K562 (cell line): ENCODE results near the gene GAL. TPM values are rescaled to one million over a fixed set of nuclear protein-coding genes. Genes with fewer than 3 reads are reported as not detected.

Experiments used
- ATF1 ChIP-seq, 2 experiments: fragments of 450-650 bp in 1 of 2; IDR thresholded peaks; 2 replicates each; pipeline ENCODE4 v1.6.1; 2016; ENCODE audit warnings: missing compliant biosample characterization in 1 of 2, missing genetic modification characterization in 1 of 2
- BRCA1 ChIP-seq, 2 experiments: fragments of 450-650 bp in 1 of 2; sonication (generic) in 1 of 2; formaldehyde crosslinking in 1 of 2; IDR thresholded peaks; 2 replicates each; pipeline versions ENCODE4 v1.5.0 to v1.6.1; 2017 to 2020; ENCODE audit warnings: mild to moderate bottlenecking in 1 of 2, missing genetic modification reagents in 1 of 2
- CREM ChIP-seq: IDR thresholded peaks from 2 replicates; pipeline ENCODE4 v1.6.1; 2014; ENCODE audit warnings: antibody characterized with exemption, low read depth
- HLTF ChIP-seq: fragments of 450-650 bp; IDR thresholded peaks from 2 replicates; pipeline ENCODE4 v1.6.1; 2016
- JUN ChIP-seq, 2 experiments: sonication (generic) in 1 of 2; formaldehyde crosslinking in 1 of 2; IDR thresholded peaks; 2 replicates each; pipeline versions ENCODE4 v1.6.1 to v1.8.0; 2012 to 2022; ENCODE audit warnings: borderline replicate concordance in 2 of 2, mild to moderate bottlenecking in 2 of 2, improper control_type of control experiment in 1 of 2, low read depth in 1 of 2, low read length in 1 of 2, missing genetic modification reagents in 1 of 2
- MAFG ChIP-seq: fragments of 450-650 bp; conservative IDR thresholded peaks from 2 replicates; pipeline ENCODE4 v1.6.1; 2016; ENCODE audit warnings: missing genetic modification characterization, missing compliant biosample characterization
- MCM3 ChIP-seq: fragments of 450-650 bp; IDR thresholded peaks from 2 replicates; pipeline ENCODE4 v1.6.1; 2016
- MYNN ChIP-seq, 2 experiments: sonication (generic); formaldehyde crosslinking in 1 of 2; IDR thresholded peaks; 2 replicates each; pipeline versions ENCODE4 v1.5.0 to v1.6.1; 2016 to 2020; ENCODE audit warnings: antibody characterized with exemption in 1 of 2, missing genetic modification reagents in 1 of 2
- NELFE ChIP-seq: IDR thresholded peaks from 2 replicates; pipeline ENCODE4 v1.6.1; 2011; ENCODE audit warnings: mild to moderate bottlenecking; ENCODE audit not compliant: insufficient read depth, insufficient read length
- NFIC ChIP-seq: fragments of 450-650 bp; IDR thresholded peaks from 2 replicates; pipeline ENCODE4 v1.6.1; 2017; ENCODE audit warnings: mild to moderate bottlenecking, inconsistent platforms
- NR4A1 ChIP-seq, 2 experiments: fragments of 250-450 bp in 1 of 2; fragments of 450-650 bp in 1 of 2; sonication (Bioruptor Pico) in 1 of 2; IDR thresholded peaks; 2 replicates each; pipeline versions ENCODE4 v1.4.0 to v1.6.1; 2016 to 2020; ENCODE audit warnings: mild to moderate bottlenecking in 2 of 2, missing compliant biosample characterization in 1 of 2, missing genetic modification characterization in 1 of 2, moderate library complexity in 1 of 2
- NUFIP1 ChIP-seq: fragments of 450-650 bp; IDR thresholded peaks from 2 replicates; pipeline ENCODE4 v1.6.1; 2018; ENCODE audit not compliant: partially characterized antibody
- RBM25 ChIP-seq: fragments of 200-400 bp; formaldehyde crosslinking; IDR thresholded peaks from 2 replicates; pipeline ENCODE4 v1.6.1; 2018; ENCODE audit warnings: low read length, low read depth, moderate library complexity; ENCODE audit not compliant: severe bottlenecking
- SMARCE1 ChIP-seq: fragments of 450-650 bp; IDR thresholded peaks from 2 replicates; pipeline ENCODE4 v1.7.1; 2016; ENCODE audit warnings: mild to moderate bottlenecking
- TCF7 ChIP-seq: sonication (generic); IDR thresholded peaks from 2 replicates; pipeline ENCODE4 v1.6.1; 2016; ENCODE audit warnings: antibody characterized with exemption, borderline replicate concordance
- TCFL5 ChIP-seq: fragments of 250-450 bp; sonication (Bioruptor Pico); conservative IDR thresholded peaks from 2 replicates; pipeline ENCODE4 v1.6.1; 2021; ENCODE audit warnings: mild to moderate bottlenecking, moderate library complexity, matching md5 sums
- polyA plus RNA-seq, 8 experiments: library from polyadenylated mRNA; depleted of rRNA in 4 of 8; stranded (reverse) in 5 of 8; unstranded in 3 of 8; fragments of >200 nt; fragmentation: Nextera tagmentation in 2 of 8; fragmentation: Illumina TruSeq in 1 of 8; extraction: Ambion mirVana in 2 of 8; extraction: Trizol in 1 of 8; gene quantifications; 2 replicates each; pipeline versions ENCODE4 v1.2.1 to v1.2.3, GENCODE V29; 2011 to 2014; ENCODE audit warnings: inconsistent platforms in 1 of 8, missing spikeins in 1 of 8
- total RNA-seq, 7 experiments: library from RNA; depleted of rRNA in 6 of 7; stranded (reverse); fragments of >200 nt in 6 of 7; fragmentation: Illumina TruSeq in 2 of 7; extraction: Trizol in 2 of 7; gene quantifications; 2 replicates each; pipeline versions ENCODE4 v1.2.1 to v1.2.3, GENCODE V29; 2011 to 2021; ENCODE audit warnings: low replicate concordance in 1 of 7
- TF ChIP-seq, protein P1 (sequence below), 2 experiments: fragments of 450-650 bp; formaldehyde crosslinking in 1 of 2; IDR thresholded peaks; 2 replicates each; pipeline versions ENCODE4 v1.4.0 to v1.6.1; 2014 to 2020; ENCODE audit warnings: mild to moderate bottlenecking in 2 of 2, borderline replicate concordance in 1 of 2, low read depth in 1 of 2
- TF ChIP-seq, protein P2 (sequence below): sonication (generic); formaldehyde crosslinking; IDR thresholded peaks from 2 replicates; pipeline ENCODE4 v1.9.0; 2022; ENCODE audit warnings: mild to moderate bottlenecking, missing genetic modification reagents
- TF ChIP-seq, protein P3 (sequence below): fragments of 200-800 bp; sonication (Bioruptor generic); IDR thresholded peaks from 2 replicates; pipeline ENCODE4 v1.6.1; 2017; ENCODE audit warnings: missing genetic modification characterization, missing compliant biosample characterization

GAL gene
- total and polyA plus RNA-seq, 9 of the 15 experiments (the other 6 are each of a cell fraction or from before 2014, with no cell fraction given): 10.6 to 119 (median 36.3) TPM

DNA sequence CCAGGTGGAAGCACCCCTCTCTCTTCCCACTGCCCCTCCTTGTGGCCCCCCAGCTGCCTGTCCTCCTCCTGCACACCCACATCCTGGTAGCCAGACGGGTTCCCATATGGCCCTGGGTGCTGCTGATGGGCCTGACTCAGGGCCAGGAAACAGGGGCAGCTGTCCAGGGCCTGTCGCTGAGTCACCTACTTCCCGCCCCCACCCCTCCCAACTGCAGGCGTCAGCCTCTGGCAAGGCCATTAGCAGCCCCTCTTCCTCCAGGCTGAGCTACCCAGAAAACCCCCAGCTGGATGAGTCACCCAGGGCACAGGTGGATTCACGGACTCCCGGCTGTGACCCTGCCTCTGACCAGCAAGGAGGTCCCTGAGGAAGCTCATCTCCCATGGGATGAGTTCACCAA, 6.9 kb upstream of the GAL start (continued):
- TF ChIP-seq, protein P1, sequence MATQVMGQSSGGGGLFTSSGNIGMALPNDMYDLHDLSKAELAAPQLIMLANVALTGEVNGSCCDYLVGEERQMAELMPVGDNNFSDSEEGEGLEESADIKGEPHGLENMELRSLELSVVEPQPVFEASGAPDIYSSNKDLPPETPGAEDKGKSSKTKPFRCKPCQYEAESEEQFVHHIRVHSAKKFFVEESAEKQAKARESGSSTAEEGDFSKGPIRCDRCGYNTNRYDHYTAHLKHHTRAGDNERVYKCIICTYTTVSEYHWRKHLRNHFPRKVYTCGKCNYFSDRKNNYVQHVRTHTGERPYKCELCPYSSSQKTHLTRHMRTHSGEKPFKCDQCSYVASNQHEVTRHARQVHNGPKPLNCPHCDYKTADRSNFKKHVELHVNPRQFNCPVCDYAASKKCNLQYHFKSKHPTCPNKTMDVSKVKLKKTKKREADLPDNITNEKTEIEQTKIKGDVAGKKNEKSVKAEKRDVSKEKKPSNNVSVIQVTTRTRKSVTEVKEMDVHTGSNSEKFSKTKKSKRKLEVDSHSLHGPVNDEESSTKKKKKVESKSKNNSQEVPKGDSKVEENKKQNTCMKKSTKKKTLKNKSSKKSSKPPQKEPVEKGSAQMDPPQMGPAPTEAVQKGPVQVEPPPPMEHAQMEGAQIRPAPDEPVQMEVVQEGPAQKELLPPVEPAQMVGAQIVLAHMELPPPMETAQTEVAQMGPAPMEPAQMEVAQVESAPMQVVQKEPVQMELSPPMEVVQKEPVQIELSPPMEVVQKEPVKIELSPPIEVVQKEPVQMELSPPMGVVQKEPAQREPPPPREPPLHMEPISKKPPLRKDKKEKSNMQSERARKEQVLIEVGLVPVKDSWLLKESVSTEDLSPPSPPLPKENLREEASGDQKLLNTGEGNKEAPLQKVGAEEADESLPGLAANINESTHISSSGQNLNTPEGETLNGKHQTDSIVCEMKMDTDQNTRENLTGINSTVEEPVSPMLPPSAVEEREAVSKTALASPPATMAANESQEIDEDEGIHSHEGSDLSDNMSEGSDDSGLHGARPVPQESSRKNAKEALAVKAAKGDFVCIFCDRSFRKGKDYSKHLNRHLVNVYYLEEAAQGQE (IDR thresholded peaks at IDR 0.05; ENCODE audit: borderline replicate concordance): peak; percentile 43
- TF ChIP-seq, protein P1 (CRISPR knock-in tag; IDR thresholded peaks at IDR 0.05; ENCODE audit: low read depth): no peak
- TF ChIP-seq, protein P2, sequence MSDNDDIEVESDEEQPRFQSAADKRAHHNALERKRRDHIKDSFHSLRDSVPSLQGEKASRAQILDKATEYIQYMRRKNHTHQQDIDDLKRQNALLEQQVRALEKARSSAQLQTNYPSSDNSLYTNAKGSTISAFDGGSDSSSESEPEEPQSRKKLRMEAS (CRISPR knock-in tag): no peak
- TF ChIP-seq NELFE: no peak
- TF ChIP-seq BRCA1 (IDR thresholded peaks at IDR 0.05): no peak
- no peak for TF ChIP-seq BRCA1 (CRISPR knock-in tag; IDR thresholded peaks at IDR 0.05)
- no peak for TF ChIP-seq NR4A1 (CRISPR knock-in tag; IDR thresholded peaks at IDR 0.05)
- no peak for TF ChIP-seq NR4A1 (tag; IDR thresholded peaks at IDR 0.05)
- no peak for TF ChIP-seq ATF1 (CRISPR knock-in tag; IDR thresholded peaks at IDR 0.05)
- no peak for TF ChIP-seq ATF1 (tag; IDR thresholded peaks at IDR 0.05)
- no peak for TF ChIP-seq TCFL5
- no peak for TF ChIP-seq RBM25
- TF ChIP-seq MYNN (IDR thresholded peaks at IDR 0.05): 0 out of 2 replicates have a peak, but pooled peaks have one; percentile 50
- TF ChIP-seq MYNN (CRISPR knock-in tag; IDR thresholded peaks at IDR 0.05): no peak
- peak; percentile 59; the same call in 1 of the 2 replicates for TF ChIP-seq NFIC
- TF ChIP-seq JUN (IDR thresholded peaks at IDR 0.05; ENCODE audit: borderline replicate concordance, low read depth, low read length): peak; percentile 80; the same call in 1 of the 2 replicates
- TF ChIP-seq JUN (CRISPR knock-in tag; IDR thresholded peaks at IDR 0.05; ENCODE audit: borderline replicate concordance): no peak
- TF ChIP-seq NUFIP1: no peak
- TF ChIP-seq HLTF: no peak
- peak; percentile 54; the same call in 1 of the 2 replicates for TF ChIP-seq CREM
- no peak for TF ChIP-seq MAFG (tag)
- TF ChIP-seq MCM3: no peak
- peak; percentile 54; the same call in 1 of the 2 replicates for TF ChIP-seq SMARCE1
- TF ChIP-seq TCF7: no peak
- TF ChIP-seq, protein P3, sequence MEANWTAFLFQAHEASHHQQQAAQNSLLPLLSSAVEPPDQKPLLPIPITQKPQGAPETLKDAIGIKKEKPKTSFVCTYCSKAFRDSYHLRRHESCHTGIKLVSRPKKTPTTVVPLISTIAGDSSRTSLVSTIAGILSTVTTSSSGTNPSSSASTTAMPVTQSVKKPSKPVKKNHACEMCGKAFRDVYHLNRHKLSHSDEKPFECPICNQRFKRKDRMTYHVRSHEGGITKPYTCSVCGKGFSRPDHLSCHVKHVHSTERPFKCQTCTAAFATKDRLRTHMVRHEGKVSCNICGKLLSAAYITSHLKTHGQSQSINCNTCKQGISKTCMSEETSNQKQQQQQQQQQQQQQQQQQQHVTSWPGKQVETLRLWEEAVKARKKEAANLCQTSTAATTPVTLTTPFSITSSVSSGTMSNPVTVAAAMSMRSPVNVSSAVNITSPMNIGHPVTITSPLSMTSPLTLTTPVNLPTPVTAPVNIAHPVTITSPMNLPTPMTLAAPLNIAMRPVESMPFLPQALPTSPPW (CRISPR knock-in tag): peak; percentile 57
